Right atrium auricular region (tissue), 2 donors: ENCODE results near the gene SLC9A9. TPM values are rescaled to one million over a fixed set of nuclear protein-coding genes. Genes with fewer than 3 reads are reported as not detected.
A peak's percentile ranks its signal among the peaks of the same experiment; 100 is the strongest.

Source experiments
- DNase-seq: peaks from one replicate; pipeline ENCODE4 v3.0.0-alpha.2; 2019; ENCODE audit warnings: low spot score
- H3K27ac ChIP-seq, 2 donors: fragments of 200-600 bp; sonication (generic); 1 replicate in 1 of 2; 2 replicates in 1 of 2; pipeline ENCODE4 v1.5.1; 2016 to 2019
- H3K27me3 ChIP-seq, 2 donors: fragments of 200-600 bp; sonication (generic); one replicate each; pipeline versions ENCODE4 v1.5.1 to v1.6.0; 2017 to 2019
- H3K36me3 ChIP-seq: fragments of 200-600 bp; sonication (generic); one replicate; pipeline ENCODE4 v1.5.1; 2016
- H3K4me1 ChIP-seq, 2 donors: fragments of 200-600 bp; sonication (generic); one replicate each; pipeline versions ENCODE4 v1.5.1 to v1.6.0; 2017 to 2019
- H3K4me3 ChIP-seq, 2 donors: fragments of 200-600 bp; sonication (generic); 1 replicate in 1 of 2; 2 replicates in 1 of 2; pipeline ENCODE4 v1.5.1; 2017 to 2019; ENCODE audit warnings: mild to moderate bottlenecking in 1 of 2, moderate library complexity in 1 of 2
- H3K9me3 ChIP-seq, 2 donors: fragments of 200-600 bp; sonication (generic); one replicate each; pipeline ENCODE4 v1.5.1; 2019
- total RNA-seq, 2 donors: library from RNA; depleted of rRNA; stranded (reverse); fragments of >200 nt; gene quantifications; one replicate each; pipeline ENCODE4 v1.1.0, GENCODE V29; 2016
- TF ChIP-seq, protein P1 (sequence below), 2 donors: fragments of 200-600 bp; sonication (generic); IDR thresholded peaks; one replicate each; pipeline ENCODE4 v1.5.1; 2019; ENCODE audit warnings: antibody characterized with exemption in 2 of 2

The SLC9A9 gene
- total RNA-seq, 2 donors from 2014 or later: 3.1 to 4.2 TPM

DNA sequence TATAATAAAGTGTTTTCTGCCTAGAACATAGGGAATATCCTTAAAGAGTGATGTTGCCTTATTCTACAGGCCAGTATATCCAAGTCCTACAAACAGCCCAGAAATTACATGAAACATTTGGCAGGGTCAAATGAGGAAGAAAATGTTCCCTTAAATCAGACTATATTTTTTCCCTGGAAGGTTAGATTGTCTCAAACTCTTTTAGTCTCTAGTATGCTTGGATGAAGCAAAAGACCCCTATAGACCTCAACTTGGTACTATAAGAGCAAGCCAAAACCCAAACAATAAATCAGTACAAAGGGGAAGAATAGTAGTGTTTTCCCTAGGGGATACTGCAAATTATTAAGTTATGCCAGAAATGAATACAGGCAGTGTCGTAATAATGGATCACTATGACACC lies 310.2 kb downstream of the SLC9A9 start:
- no peaks in the 10 kb centered on the region for H3K9me3 ChIP-seq
- no peak overlapping the region for H3K4me3 ChIP-seq
- peaks cover 0 to 6% of the 10 kb centered on the region in 2 donors for H3K4me1 ChIP-seq
- TF ChIP-seq, protein P1, sequence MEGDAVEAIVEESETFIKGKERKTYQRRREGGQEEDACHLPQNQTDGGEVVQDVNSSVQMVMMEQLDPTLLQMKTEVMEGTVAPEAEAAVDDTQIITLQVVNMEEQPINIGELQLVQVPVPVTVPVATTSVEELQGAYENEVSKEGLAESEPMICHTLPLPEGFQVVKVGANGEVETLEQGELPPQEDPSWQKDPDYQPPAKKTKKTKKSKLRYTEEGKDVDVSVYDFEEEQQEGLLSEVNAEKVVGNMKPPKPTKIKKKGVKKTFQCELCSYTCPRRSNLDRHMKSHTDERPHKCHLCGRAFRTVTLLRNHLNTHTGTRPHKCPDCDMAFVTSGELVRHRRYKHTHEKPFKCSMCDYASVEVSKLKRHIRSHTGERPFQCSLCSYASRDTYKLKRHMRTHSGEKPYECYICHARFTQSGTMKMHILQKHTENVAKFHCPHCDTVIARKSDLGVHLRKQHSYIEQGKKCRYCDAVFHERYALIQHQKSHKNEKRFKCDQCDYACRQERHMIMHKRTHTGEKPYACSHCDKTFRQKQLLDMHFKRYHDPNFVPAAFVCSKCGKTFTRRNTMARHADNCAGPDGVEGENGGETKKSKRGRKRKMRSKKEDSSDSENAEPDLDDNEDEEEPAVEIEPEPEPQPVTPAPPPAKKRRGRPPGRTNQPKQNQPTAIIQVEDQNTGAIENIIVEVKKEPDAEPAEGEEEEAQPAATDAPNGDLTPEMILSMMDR (IDR thresholded peaks at IDR 0.05): no peak
- DNase-seq: no peak
- H3K36me3 ChIP-seq: no peaks in the 10 kb centered on the region
- peak overlapping the region in 1 of 2 donors; percentile 37 for H3K27ac ChIP-seq
- H3K27me3 ChIP-seq: no peaks in the 10 kb centered on the region

DNA sequence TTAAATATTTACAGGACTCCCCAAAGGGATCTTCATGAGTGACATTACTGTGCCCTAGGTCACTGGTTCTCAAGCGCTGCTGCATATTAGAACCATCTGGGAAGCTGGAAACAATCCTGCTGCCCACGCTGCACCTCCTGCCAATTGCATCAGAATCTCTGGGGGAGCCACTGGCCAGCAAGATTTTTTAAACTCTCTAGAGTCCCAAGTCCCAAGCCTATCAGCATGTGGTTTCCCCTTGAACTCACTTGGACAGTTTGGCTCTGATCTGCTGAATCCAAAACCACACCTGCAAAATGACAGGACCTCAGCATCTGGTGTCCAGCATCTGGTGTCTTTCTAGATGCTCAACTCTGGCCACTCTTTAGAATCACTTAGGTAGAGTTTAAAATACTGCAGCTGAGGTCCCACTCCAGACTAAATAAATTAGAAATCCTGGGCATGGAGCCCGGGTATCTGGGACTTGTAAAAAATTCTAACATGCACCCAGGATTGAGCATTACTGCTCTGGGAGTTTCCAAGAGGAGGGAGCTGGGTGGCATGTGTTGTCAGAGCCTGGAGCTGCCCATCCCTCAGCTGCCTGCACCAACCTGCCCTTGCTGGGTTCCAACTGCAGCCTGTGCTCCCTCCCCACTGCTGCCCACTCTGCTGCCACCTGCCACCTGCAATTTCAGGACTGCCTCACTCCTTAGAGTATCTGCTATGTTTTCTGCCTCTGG lies 311.3 kb downstream of the SLC9A9 start:
- peak overlapping the region in 1 of 2 donors; percentile 37 for H3K27ac ChIP-seq
- H3K4me3 ChIP-seq: no peak overlapping the region
- no peaks in the 10 kb centered on the region for H3K36me3 ChIP-seq
- DNase-seq: no peak
- no peaks in the 10 kb centered on the region for H3K27me3 ChIP-seq
- TF ChIP-seq, protein P1 (IDR thresholded peaks at IDR 0.05): no peak
- peaks cover 0 to 6% of the 10 kb centered on the region in 2 donors for H3K4me1 ChIP-seq
- H3K9me3 ChIP-seq: no peaks in the 10 kb centered on the region

DNA sequence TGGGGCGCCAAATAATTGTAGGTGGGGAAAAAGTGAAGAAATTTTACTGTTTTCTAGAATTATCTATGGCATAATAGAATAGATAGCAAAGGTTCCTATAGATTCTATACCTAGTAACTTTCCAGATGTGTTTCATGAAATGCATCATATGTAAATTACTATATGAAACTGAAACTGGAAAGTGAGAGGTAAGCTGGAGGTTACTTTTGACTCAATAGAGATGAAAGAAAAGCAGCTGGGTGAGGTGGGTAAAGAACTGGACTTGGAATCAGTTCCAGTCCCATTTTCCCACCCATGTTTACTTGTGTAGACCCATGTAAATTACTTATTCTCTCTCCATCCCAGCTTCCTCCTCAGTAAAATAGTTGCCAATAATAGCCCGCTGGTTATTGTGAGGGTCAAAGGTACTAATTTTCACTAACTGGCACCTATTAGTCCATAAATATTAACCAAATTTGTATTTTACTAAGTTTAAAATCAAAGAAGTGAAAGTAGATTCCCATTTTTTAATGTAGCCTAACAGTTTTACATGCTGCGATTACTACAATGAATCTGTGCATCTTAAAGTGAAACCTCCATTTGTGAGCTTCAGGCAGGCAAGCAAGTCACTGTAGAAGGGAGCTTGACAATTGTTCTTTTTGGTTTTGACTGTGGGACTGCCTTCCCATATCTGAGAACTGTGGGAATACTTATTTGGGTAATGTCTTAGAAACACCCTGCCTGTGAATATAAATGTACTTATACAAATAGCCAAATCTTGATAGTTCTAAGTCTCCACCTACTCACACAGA lies 312.1 kb downstream of the SLC9A9 start:
- TF ChIP-seq, protein P1 (IDR thresholded peaks at IDR 0.05): no peak
- DNase-seq: no peak
- Histone ChIP-seq H3K4me3 (no peak overlapping the region), H3K36me3 (no peaks in the 10 kb centered on the region), H3K9me3 (no peaks in the 10 kb centered on the region), H3K4me1 (peaks cover 0 to 6% of the 10 kb centered on the region in 2 donors), H3K27me3 (no peaks in the 10 kb centered on the region), H3K27ac (peak overlapping the region in 1 of 2 donors; percentile 37)

DNA sequence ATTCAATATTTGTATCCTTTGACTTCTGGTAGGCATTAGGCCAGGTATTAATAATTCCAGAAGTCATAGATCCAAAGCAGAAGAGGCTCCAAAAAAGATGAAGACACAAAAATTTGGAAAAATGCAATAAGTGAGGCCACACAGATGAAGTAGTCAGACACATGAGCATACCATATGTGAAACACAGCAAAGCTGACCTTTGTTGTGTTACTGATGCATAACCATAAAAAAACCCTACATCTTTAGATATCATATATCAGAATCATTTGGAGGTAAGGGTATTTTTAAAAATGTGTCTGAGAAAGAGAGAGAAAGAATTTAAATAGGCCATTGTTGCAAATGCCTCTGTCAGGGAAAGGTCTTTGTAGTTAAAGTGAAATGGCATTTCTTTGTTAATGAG lies 314.9 kb downstream of the SLC9A9 start:
- H3K4me1 ChIP-seq: peaks cover 0 to 14% of the 10 kb centered on the region in 2 donors

DNA sequence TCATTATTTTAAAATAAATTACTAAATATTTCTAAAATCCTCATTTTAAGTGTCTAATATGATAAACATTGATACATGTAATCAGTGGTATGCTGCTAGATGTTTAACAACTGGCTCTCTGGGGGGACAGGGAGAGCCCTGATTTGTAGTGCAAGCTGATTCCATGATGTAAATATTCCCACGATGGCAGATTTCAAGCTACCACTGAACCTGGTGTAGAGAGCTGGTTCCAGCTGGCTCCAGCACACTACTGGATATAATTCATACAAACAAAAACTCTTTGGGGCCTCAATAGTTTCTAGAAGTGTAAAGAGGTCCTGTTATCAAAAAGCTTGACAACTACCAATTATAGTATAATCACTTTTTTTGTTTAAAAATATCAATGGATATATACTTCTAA lies 316.2 kb downstream of the SLC9A9 start:
- Histone ChIP-seq H3K27ac (no peak overlapping the region), H3K4me3 (no peak overlapping the region), H3K4me1 (peaks cover 0 to 8% of the 10 kb centered on the region in 2 donors), H3K9me3 (no peaks in the 10 kb centered on the region), H3K27me3 (no peaks in the 10 kb centered on the region), H3K36me3 (no peaks in the 10 kb centered on the region)
- TF ChIP-seq, protein P1 (IDR thresholded peaks at IDR 0.05): no peak
- DNase-seq: no peak

More for the DNA sequence above, 314.9 kb downstream of the SLC9A9 start:
- Histone ChIP-seq H3K36me3 (no peaks in the 10 kb centered on the region), H3K9me3 (no peaks in the 10 kb centered on the region), H3K27ac (no peak overlapping the region), H3K4me3 (no peak overlapping the region), H3K27me3 (no peaks in the 10 kb centered on the region)
- TF ChIP-seq, protein P1 (IDR thresholded peaks at IDR 0.05): no peak
- DNase-seq: no peak
